K562 (cell line): ENCODE data around the gene NAP1L4. TPM values are rescaled to one million over a fixed set of nuclear protein-coding genes. Genes with fewer than 3 reads are reported as not detected.

Source experiments
- ATF3 ChIP-seq, 2 experiments: fragments of 450-650 bp in 1 of 2; sonication (generic) in 1 of 2; formaldehyde crosslinking in 1 of 2; IDR thresholded peaks in 1 of 2; conservative IDR thresholded peaks in 1 of 2; 2 replicates each; pipeline versions ENCODE4 v1.6.1 to v1.8.1; 2016 to 2023; ENCODE audit warnings: mild to moderate bottlenecking in 2 of 2, moderate library complexity in 2 of 2, inconsistent platforms in 1 of 2, missing genetic modification reagents in 1 of 2
- ATF6 ChIP-seq: sonication (generic); formaldehyde crosslinking; IDR thresholded peaks from 2 replicates; pipeline ENCODE4 v1.4.0; 2020; ENCODE audit warnings: mild to moderate bottlenecking, missing genetic modification reagents
- EGR1 ChIP-seq: fragments of 450-650 bp; conservative IDR thresholded peaks from 2 replicates; pipeline ENCODE4 v1.6.1; 2017; ENCODE audit warnings: mild to moderate bottlenecking
- HMGN3 ChIP-seq: IDR thresholded peaks from 2 replicates; pipeline ENCODE4 v1.6.1; 2011; ENCODE audit warnings: borderline replicate concordance, low read depth, mild to moderate bottlenecking, mixed read lengths, low read length; ENCODE audit not compliant: insufficient read length; ENCODE audit errors: extremely low read depth
- KDM1A ChIP-seq, 2 experiments: fragments of 450-650 bp; IDR thresholded peaks; 2 replicates each; pipeline ENCODE4 v1.6.1; 2016; ENCODE audit warnings: mild to moderate bottlenecking in 2 of 2
- L3MBTL2 ChIP-seq: fragments of 450-650 bp; IDR thresholded peaks from 2 replicates; pipeline ENCODE4 v1.6.1; 2016; ENCODE audit warnings: mild to moderate bottlenecking, moderate library complexity
- MLLT1 ChIP-seq, 2 experiments: fragments of 450-650 bp; IDR thresholded peaks; 2 replicates each; pipeline ENCODE4 v1.6.1; 2016
- PRDM10 ChIP-seq: fragments of 450-650 bp; IDR thresholded peaks from 2 replicates; pipeline ENCODE4 v1.6.1; 2018; ENCODE audit not compliant: partially characterized antibody
- PTBP1 ChIP-seq: fragments of 200-400 bp; formaldehyde crosslinking; IDR thresholded peaks from 2 replicates; pipeline ENCODE4 v1.6.1; 2017; ENCODE audit warnings: low read depth, low read length
- RB1 ChIP-seq: fragments of 450-650 bp; IDR thresholded peaks from 2 replicates; pipeline ENCODE4 v1.6.1; 2017; ENCODE audit warnings: low read depth, mild to moderate bottlenecking
- SP1 ChIP-seq: sonication (generic); formaldehyde crosslinking; IDR thresholded peaks from 2 replicates; pipeline ENCODE4 v1.8.1; 2022; ENCODE audit warnings: mild to moderate bottlenecking, missing genetic modification reagents
- TOE1 ChIP-seq, 2 experiments: fragments of 450-650 bp in 1 of 2; sonication (generic) in 1 of 2; formaldehyde crosslinking in 1 of 2; IDR thresholded peaks; 2 replicates each; pipeline versions ENCODE4 v1.7.1 to v1.8.0; 2016 to 2022; ENCODE audit warnings: borderline replicate concordance in 2 of 2, mild to moderate bottlenecking in 2 of 2, antibody characterized with exemption in 1 of 2, inconsistent platforms in 1 of 2, low read depth in 1 of 2, missing genetic modification reagents in 1 of 2, moderate library complexity in 1 of 2
- VEZF1 ChIP-seq: fragments of 200-800 bp; sonication (Bioruptor generic); IDR thresholded peaks from 2 replicates; pipeline ENCODE4 v1.6.1; 2017; ENCODE audit warnings: missing genetic modification characterization, missing compliant biosample characterization
- ZNF57 ChIP-seq: fragments of 450-650 bp; formaldehyde crosslinking; IDR thresholded peaks from 2 replicates; pipeline ENCODE4 v1.4.0; 2020; ENCODE audit warnings: mild to moderate bottlenecking, moderate library complexity
- polyA plus RNA-seq, 8 experiments: library from polyadenylated mRNA; depleted of rRNA in 4 of 8; stranded (reverse) in 5 of 8; unstranded in 3 of 8; fragments of >200 nt; fragmentation: Nextera tagmentation in 2 of 8; fragmentation: Illumina TruSeq in 1 of 8; extraction: Ambion mirVana in 2 of 8; extraction: Trizol in 1 of 8; gene quantifications; 2 replicates each; pipeline versions ENCODE4 v1.2.1 to v1.2.3, GENCODE V29; 2011 to 2014; ENCODE audit warnings: inconsistent platforms in 1 of 8, missing spikeins in 1 of 8
- total RNA-seq, 7 experiments: library from RNA; depleted of rRNA in 6 of 7; stranded (reverse); fragments of >200 nt in 6 of 7; fragmentation: Illumina TruSeq in 2 of 7; extraction: Trizol in 2 of 7; gene quantifications; 2 replicates each; pipeline versions ENCODE4 v1.2.1 to v1.2.3, GENCODE V29; 2011 to 2021; ENCODE audit warnings: low replicate concordance in 1 of 7

The NAP1L4 gene
- total and polyA plus RNA-seq, 9 of the 15 experiments (the other 6 are each of a cell fraction or from before 2014, with no cell fraction given): 34.1 to 237 (median 179) TPM

- TF ChIP-seq TOE1 (IDR thresholded peaks at IDR 0.05; ENCODE audit: borderline replicate concordance): peak; percentile 47; the same call in 1 of the 2 replicates
- no peak for TF ChIP-seq TOE1 (CRISPR knock-in tag; IDR thresholded peaks at IDR 0.05; ENCODE audit: borderline replicate concordance, low read depth)
- TF ChIP-seq MLLT1 (IDR thresholded peaks at IDR 0.05): 0 out of 4 replicates have a peak, but pooled peaks of 1 of the 2 experiments have one; percentile 26
- TF ChIP-seq HMGN3: peak; percentile 10
- peak; percentile 72 for TF ChIP-seq ATF3 (IDR thresholded peaks at IDR 0.05)
- peak; percentile 46 for TF ChIP-seq ATF3 (CRISPR knock-in tag; conservative IDR thresholded peaks at IDR 0.05)
- peak; percentile 98 for TF ChIP-seq EGR1
- peak; percentile 80; the same call in 1 of the 2 replicates for TF ChIP-seq PTBP1
- no peak for TF ChIP-seq ATF6 (CRISPR knock-in tag)
- TF ChIP-seq SP1 (CRISPR knock-in tag): peak; percentile 62; the same call in 1 of the 2 replicates
- 0 out of 2 replicates have a peak, but pooled peaks have one; percentile 23 for TF ChIP-seq RB1
- TF ChIP-seq PRDM10: peak; percentile 12
- TF ChIP-seq ZNF57 (CRISPR knock-in tag): no peak
- TF ChIP-seq KDM1A (IDR thresholded peaks at IDR 0.05): peak; percentile 89 to 94
- TF ChIP-seq L3MBTL2: peak; percentile 61; the same call in 1 of the 2 replicates
- no peak for TF ChIP-seq VEZF1
These were observed 62.0 kb downstream of the NAP1L4 start (continued) for GRCh38 chr11:2929950-2930703.
